WTC11 (cell line): ENCODE data around the gene MACROD2. TPM values are rescaled to one million over a fixed set of nuclear protein-coding genes. Genes with fewer than 3 reads are reported as not detected.

ENCODE experiments used
- ATAC-seq: fragments of 200-7000 bp; cut with Tn5 transposase; 2 replicates; pipeline ENCODE4 v1.10.0; 2021; ENCODE audit warnings: mild to moderate bottlenecking, moderate library complexity
- CTCF ChIA-PET: fragments of 300-600 bp; sonication (Branson Sonifier 250); formaldehyde crosslinking; loops from one replicate; lab custom pipeline; 2021; ENCODE audit warnings: antibody characterized with exemption; lab: Charles Lee
- POLR2A ChIA-PET: fragments of 350-600 bp; sonication (Branson Sonifier 250); formaldehyde crosslinking; loops from one replicate; lab custom pipeline; 2021; ENCODE audit warnings: antibody characterized with exemption; lab: Charles Lee
- DNase-seq: peaks from one replicate; pipeline ENCODE4 v3.0.0; 2021; ENCODE audit warnings: low spot score
- H3K27ac Mint-ChIP-seq: 2 replicates; pipeline ENCODE4 v1.8.0; 2021; ENCODE audit warnings: mixed read lengths
- H3K27me3 Mint-ChIP-seq: 2 replicates; pipeline ENCODE4 v1.8.0; 2021; ENCODE audit warnings: low read depth, mild to moderate bottlenecking, moderate library complexity, mixed read lengths
- H3K36me3 Mint-ChIP-seq: 2 replicates; pipeline ENCODE4 v1.8.0; 2021; ENCODE audit warnings: mixed read lengths
- H3K4me1 Mint-ChIP-seq: 2 replicates; pipeline ENCODE4 v1.8.0; 2022; ENCODE audit warnings: mixed read lengths
- H3K4me3 Mint-ChIP-seq: 2 replicates; pipeline ENCODE4 v1.8.0; 2021; ENCODE audit warnings: mild to moderate bottlenecking, moderate library complexity, mixed read lengths
- H3K9me3 Mint-ChIP-seq: 2 replicates; pipeline ENCODE4 v1.8.0; 2021; ENCODE audit warnings: mixed read lengths
- AFF4 ChIP-seq: sonication (generic); formaldehyde crosslinking; IDR thresholded peaks from 2 replicates; pipeline ENCODE4 v1.8.1; 2023; ENCODE audit warnings: mild to moderate bottlenecking, missing genetic modification reagents, borderline replicate concordance
- E2F4 ChIP-seq: sonication (generic); formaldehyde crosslinking; IDR thresholded peaks from 2 replicates; pipeline ENCODE4 v1.8.1; 2022; ENCODE audit warnings: low read depth, mild to moderate bottlenecking, moderate library complexity, missing genetic modification reagents, borderline replicate concordance
- ESRRA ChIP-seq: sonication (generic); formaldehyde crosslinking; IDR thresholded peaks from 2 replicates; pipeline ENCODE4 v1.8.1; 2022; ENCODE audit warnings: mild to moderate bottlenecking, missing genetic modification reagents, borderline replicate concordance
- FOXP1 ChIP-seq: sonication (generic); formaldehyde crosslinking; IDR thresholded peaks from 2 replicates; pipeline ENCODE4 v1.8.0; 2022; ENCODE audit warnings: missing genetic modification reagents, mild to moderate bottlenecking, moderate library complexity, borderline replicate concordance
- KAT7 ChIP-seq: sonication (generic); formaldehyde crosslinking; IDR thresholded peaks from 2 replicates; pipeline ENCODE4 v1.8.1; 2023; ENCODE audit warnings: missing genetic modification reagents, mild to moderate bottlenecking, borderline replicate concordance
- NFYB ChIP-seq: sonication (generic); formaldehyde crosslinking; conservative IDR thresholded peaks from 2 replicates; pipeline ENCODE4 v1.8.0; 2022; ENCODE audit warnings: low read depth, missing genetic modification reagents
- USF1 ChIP-seq: sonication (generic); formaldehyde crosslinking; IDR thresholded peaks from 2 replicates; pipeline ENCODE4 v1.8.0; 2022; ENCODE audit warnings: mild to moderate bottlenecking, missing genetic modification reagents
- ZNF121 ChIP-seq: sonication (generic); formaldehyde crosslinking; IDR thresholded peaks from 2 replicates; pipeline ENCODE4 v1.8.0; 2023; ENCODE audit warnings: missing genetic modification reagents
- ZNF232 ChIP-seq: sonication (generic); formaldehyde crosslinking; IDR thresholded peaks from 2 replicates; pipeline ENCODE4 v1.8.0; 2022; ENCODE audit warnings: mild to moderate bottlenecking, missing genetic modification reagents
- ZNF281 ChIP-seq: sonication (generic); formaldehyde crosslinking; IDR thresholded peaks from 2 replicates; pipeline ENCODE4 v1.8.0; 2023; ENCODE audit warnings: mild to moderate bottlenecking, missing genetic modification reagents
- ZNF396 ChIP-seq: fragments of 250-450 bp; sonication (Bioruptor Pico); IDR thresholded peaks from 2 replicates; pipeline ENCODE4 v1.8.0; 2021; ENCODE audit warnings: mild to moderate bottlenecking, moderate library complexity, borderline replicate concordance
- total RNA-seq: library from RNA; stranded (reverse); gene quantifications from 3 replicates; pipeline ENCODE4 v1.2.3, GENCODE V29; 2021
- TF ChIP-seq, protein P1 (sequence below): sonication (generic); formaldehyde crosslinking; IDR thresholded peaks from 2 replicates; pipeline ENCODE4 v1.8.1; 2023; ENCODE audit warnings: mild to moderate bottlenecking, missing genetic modification reagents
- TF ChIP-seq, protein P2 (sequence below): fragments of 250-450 bp; sonication (Bioruptor Pico); IDR thresholded peaks from 2 replicates; pipeline ENCODE4 v1.8.0; 2021; ENCODE audit warnings: mild to moderate bottlenecking
- TF ChIP-seq, protein P3 (sequence below): fragments of 250-450 bp; sonication (Bioruptor Pico); conservative IDR thresholded peaks from 2 replicates; pipeline ENCODE4 v1.9.0; 2021; ENCODE audit warnings: mild to moderate bottlenecking
- TF ChIP-seq, protein P4 (sequence below): fragments of 250-450 bp; sonication (Bioruptor Pico); IDR thresholded peaks from 2 replicates; pipeline ENCODE4 v1.9.0; 2021; ENCODE audit warnings: moderate library complexity, mild to moderate bottlenecking, inconsistent platforms, borderline replicate concordance

Gene MACROD2
- total RNA-seq, 1 experiment from 2014 or later = 4.1 TPM

- peaks cover 11% of the 10 kb centered on the region for H3K4me1 Mint-ChIP-seq
- H3K4me3 Mint-ChIP-seq = no peak within 1 kb of the TSS
- H3K27ac Mint-ChIP-seq = no peak within 1 kb of the TSS
- POLR2A ChIA-PET = no interaction called here
- H3K9me3 Mint-ChIP-seq = peaks cover 10% of the 10 kb centered on the region
- TF ChIP-seq NFYB (CRISPR knock-in tag) (peak; percentile 39), ZNF232 (CRISPR knock-in tag) (no peak)
- H3K36me3 Mint-ChIP-seq = no peaks in the 10 kb centered on the region
- CTCF ChIA-PET = interaction anchor here (1.4 to 1.9 kb wide), 2 partner anchors 37 to 168 kb away, joined by 3 to 9 read pairs; no protein-coding TSS in a partner anchor
- peaks cover 8% of the 10 kb centered on the region; the same call in 1 of the 2 replicates for H3K27me3 Mint-ChIP-seq
- DNase-seq = peak; percentile 39
- ATAC-seq = peak; percentile 41
Observed at GRCh38 chr20:13990465-13990864, 4.9 kb upstream of the MACROD2 start, which contains the start of gene SEL1L2. TSS of gene SEL1L2 (minus strand) at chr20:13990614. CDS start at chr20:13990534, 80 bp downstream.

- ChIA-PET CTCF (interaction anchor here (0.7 to 1.9 kb wide), 3 partner anchors 38 to 169 kb away, joined by 3 to 9 read pairs (median 3); no protein-coding TSS in a partner anchor), POLR2A (no interaction called here)
- peaks cover 10% of the 10 kb centered on the region for H3K9me3 Mint-ChIP-seq
Observed at GRCh38 chr20:13991311-13991710, 4.0 kb upstream of the MACROD2 start.

More at GRCh38 chr20:13991311-13991710, 4.0 kb upstream of the MACROD2 start:
- H3K27me3 Mint-ChIP-seq = peaks cover 11% of the 10 kb centered on the region
- no peak overlapping the region for H3K27ac Mint-ChIP-seq
- TF ChIP-seq FOXP1 (no peak), USF1 (CRISPR knock-in tag) (no peak), ESRRA (CRISPR knock-in tag) (no peak), KAT7 (CRISPR knock-in tag) (no peak), ZNF281 (no peak), ZNF396 (CRISPR knock-in tag) (no peak), E2F4 (no peak), ZNF121 (CRISPR knock-in tag) (no peak), AFF4 (no peak)
- TF ChIP-seq, protein P1, sequence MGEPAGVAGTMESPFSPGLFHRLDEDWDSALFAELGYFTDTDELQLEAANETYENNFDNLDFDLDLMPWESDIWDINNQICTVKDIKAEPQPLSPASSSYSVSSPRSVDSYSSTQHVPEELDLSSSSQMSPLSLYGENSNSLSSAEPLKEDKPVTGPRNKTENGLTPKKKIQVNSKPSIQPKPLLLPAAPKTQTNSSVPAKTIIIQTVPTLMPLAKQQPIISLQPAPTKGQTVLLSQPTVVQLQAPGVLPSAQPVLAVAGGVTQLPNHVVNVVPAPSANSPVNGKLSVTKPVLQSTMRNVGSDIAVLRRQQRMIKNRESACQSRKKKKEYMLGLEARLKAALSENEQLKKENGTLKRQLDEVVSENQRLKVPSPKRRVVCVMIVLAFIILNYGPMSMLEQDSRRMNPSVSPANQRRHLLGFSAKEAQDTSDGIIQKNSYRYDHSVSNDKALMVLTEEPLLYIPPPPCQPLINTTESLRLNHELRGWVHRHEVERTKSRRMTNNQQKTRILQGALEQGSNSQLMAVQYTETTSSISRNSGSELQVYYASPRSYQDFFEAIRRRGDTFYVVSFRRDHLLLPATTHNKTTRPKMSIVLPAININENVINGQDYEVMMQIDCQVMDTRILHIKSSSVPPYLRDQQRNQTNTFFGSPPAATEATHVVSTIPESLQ (CRISPR knock-in tag) = no peak
- TF ChIP-seq, protein P2, sequence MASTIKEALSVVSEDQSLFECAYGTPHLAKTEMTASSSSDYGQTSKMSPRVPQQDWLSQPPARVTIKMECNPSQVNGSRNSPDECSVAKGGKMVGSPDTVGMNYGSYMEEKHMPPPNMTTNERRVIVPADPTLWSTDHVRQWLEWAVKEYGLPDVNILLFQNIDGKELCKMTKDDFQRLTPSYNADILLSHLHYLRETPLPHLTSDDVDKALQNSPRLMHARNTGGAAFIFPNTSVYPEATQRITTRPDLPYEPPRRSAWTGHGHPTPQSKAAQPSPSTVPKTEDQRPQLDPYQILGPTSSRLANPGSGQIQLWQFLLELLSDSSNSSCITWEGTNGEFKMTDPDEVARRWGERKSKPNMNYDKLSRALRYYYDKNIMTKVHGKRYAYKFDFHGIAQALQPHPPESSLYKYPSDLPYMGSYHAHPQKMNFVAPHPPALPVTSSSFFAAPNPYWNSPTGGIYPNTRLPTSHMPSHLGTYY (CRISPR knock-in tag) = no peak
- TF ChIP-seq, protein P3, sequence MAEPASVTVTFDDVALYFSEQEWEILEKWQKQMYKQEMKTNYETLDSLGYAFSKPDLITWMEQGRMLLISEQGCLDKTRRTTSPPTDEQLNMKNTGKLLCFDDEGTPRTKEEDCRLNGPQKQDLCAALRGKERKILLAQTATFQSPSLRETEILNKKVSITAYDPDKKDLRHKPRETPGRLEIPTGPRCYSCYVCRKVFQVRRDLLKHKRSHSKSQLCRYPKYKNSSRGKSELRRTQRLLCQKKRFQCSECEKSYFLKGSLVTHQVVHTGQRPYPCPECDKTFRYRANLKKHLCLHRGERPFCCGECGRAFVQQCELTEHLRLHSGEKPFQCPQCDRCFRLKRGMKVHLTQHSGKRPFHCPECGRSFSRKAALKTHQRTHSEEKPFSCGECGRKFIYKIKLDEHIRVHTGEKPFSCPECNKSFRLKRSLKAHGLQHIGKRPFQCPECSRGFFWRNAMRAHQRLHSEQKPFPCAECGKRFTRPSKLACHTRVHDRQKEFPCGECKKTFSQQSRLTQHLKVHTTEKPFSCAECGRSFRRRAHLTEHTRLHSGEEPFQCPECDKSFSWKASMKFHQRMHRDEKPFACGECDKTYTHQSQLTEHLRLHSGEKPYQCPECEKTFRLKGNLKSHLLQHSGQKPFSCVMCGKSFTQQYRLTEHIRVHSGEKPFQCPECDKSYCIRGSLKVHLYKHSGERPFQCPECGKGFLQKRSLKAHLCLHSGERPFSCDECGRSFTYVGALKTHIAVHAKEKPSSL (CRISPR knock-in tag) = no peak
- TF ChIP-seq, protein P4, sequence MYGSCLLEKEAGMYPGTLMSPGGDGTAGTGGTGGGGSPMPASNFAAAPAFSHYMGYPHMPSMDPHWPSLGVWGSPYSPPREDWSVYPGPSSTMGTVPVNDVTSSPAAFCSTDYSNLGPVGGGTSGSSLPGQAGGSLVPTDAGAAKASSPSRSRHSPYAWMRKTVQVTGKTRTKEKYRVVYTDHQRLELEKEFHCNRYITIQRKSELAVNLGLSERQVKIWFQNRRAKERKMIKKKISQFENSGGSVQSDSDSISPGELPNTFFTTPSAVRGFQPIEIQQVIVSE (CRISPR knock-in tag) = no peak
- ATAC-seq (no peak), DNase-seq (no peak)
- H3K4me3 Mint-ChIP-seq = no peak overlapping the region
- peaks cover 12% of the 10 kb centered on the region for H3K4me1 Mint-ChIP-seq
- no peaks in the 10 kb centered on the region for H3K36me3 Mint-ChIP-seq
